Measurements from ENCODE around the gene PTGER4.
"Not testable (repeated sequence)": the region's sequence is repeated elsewhere in the genome, so short reads cannot be mapped to it uniquely, and the experiment has no call there.

The PTGER4 gene

DNA sequence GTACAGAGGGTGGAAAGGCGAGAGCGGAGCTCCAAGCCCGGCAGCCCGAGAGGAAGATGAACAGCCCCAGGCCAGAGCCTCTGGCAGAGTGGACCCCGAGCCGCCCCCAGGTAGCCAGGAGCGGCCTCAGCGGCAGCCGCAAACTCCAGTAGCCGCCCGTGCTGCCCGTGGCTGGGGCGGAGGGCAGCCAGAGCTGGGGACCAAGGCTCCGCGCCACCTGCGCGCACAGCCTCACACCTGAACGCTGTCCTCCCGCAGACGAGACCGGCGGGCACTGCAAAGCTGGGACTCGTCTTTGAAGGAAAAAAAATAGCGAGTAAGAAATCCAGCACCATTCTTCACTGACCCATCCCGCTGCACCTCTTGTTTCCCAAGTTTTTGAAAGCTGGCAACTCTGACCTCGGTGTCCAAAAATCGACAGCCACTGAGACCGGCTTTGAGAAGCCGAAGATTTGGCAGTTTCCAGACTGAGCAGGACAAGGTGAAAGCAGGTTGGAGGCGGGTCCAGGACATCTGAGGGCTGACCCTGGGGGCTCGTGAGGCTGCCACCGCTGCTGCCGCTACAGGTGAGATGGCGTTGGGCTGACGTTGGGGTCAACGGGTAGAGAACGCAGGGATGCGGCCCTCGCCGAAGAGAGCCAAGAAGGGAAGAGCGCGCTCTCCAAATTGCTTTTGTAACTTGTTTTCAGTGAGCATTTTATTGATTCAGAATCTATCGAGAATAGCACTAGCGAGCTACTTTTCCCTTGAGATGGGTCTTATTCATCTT, at the start of gene PTGER4:
Gene PTGER4 (plus strand): TSS at position 3 of the 769 bp plus-strand sequence. CDS start 1,079 bp downstream, outside the sequence.
- DNase-seq: no peak

DNA sequence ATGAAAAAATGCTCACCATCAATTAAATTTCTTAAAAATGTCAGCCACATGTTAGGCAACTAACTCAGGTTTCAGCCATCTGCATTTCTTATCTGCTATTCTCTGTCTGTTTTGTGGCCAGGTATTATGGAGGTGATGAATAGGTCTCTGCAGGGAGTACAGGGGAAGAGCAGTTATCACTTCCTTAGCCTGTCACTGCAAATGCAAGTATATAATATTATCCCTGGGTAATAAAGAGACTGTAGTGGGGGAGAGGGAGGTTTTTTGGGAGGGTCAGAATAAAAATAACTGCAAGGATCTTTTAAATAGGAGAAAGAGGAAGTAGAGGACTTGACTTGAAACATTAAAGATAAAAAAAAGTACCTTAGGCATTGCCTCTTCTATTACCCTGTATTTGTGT, 49.6 kb upstream of the PTGER4 start:
- DNase-seq: no peak

DNA sequence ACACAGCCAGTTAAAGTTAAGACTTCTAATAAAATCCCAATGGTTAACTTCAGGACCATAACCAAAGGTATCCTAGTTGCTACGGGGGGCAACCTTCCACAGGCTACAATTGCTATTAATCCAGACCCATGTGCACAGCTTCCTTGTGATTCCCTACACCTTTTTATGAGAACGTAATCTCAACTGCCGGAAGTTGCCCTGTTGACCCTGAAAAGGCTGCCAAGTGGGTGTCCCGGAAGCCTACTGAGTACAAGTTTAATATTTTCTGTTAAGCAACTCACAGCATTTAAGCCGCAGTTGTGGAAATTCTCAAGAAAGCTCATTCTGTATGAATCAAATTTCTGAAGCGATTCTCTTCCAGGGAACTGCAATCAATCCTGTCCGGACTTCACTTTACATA, 48.5 kb upstream of the PTGER4 start:
- no peak for DNase-seq

DNA sequence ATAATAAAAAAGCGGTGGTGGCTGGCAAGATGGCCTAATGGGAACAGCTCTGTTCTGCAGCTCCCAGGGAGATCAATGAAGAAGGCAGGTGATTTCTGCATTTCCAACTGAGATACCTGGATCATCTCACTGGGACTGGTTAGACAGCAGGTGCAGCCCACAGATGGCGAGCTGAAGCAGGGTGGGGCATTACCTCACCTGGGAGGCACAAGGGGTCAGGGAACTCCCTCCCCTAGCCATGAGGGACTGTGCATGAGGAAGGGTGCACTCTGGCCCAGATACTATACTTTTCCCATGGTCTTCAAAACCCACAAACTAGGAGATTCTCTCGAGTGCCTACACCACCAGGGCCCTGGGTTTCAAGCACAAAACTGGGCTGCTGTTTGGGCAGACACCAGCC, 45.6 kb upstream of the PTGER4 start:
- DNase-seq: no peak

DNA sequence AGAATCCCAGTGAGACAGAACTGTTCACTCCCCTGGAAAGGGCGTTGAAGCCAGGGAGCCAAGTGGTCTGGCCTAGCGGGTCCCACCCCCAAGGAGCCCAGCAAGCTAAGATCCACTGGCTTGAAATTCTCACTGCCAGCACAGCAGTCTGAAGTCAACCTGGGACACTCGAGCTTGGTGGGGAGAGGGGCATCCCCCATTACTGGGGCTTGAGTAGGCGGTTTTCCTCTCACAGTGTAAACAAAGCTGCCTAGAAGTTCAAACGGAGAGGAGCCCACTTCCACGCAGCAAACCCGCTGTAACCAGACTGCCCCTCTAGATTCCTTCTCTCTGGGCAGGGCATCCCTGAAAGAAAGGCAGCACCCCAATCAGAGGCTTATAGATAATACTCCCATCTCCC, 45.1 kb upstream of the PTGER4 start:
- no peak for DNase-seq

DNA sequence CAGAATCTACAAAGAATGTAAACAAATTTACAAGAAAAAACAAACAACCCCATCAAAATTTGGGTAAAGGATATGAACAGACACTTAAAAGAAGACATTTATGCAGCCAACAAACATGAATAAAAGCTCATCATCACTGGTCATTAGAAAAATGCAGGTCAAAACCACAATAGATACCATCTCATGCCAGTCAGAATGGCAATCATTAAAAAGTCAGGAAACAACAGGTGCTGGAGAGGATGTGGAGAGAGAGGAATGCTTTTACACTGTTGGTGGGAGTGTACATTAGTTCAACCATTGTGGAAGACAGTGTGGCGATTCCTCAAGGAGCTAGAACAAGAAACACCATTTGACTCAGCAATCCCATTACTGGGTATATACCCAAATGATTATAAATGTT, 40.2 kb upstream of the PTGER4 start:
- DNase-seq: not testable (repeated sequence)

DNA sequence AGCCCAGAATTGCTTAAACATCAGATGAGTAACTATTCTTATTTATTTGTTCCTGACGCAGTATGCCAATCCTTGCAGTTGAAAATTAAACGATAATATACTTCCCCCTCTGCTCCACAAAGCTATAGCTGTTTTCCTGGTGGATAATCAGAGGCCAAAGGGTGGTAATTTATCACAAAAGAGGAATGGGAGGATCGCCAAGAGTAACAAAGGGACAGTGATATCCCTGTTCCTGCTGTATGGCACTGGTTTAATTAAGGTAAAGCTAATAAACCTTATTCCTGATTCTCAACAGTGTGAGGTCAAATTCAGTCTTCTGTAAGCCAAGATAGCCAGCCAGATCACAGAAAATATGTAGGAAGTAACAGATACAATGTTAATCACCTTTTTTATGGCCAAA, 33.4 kb upstream of the PTGER4 start:
- DNase-seq: no peak

DNA sequence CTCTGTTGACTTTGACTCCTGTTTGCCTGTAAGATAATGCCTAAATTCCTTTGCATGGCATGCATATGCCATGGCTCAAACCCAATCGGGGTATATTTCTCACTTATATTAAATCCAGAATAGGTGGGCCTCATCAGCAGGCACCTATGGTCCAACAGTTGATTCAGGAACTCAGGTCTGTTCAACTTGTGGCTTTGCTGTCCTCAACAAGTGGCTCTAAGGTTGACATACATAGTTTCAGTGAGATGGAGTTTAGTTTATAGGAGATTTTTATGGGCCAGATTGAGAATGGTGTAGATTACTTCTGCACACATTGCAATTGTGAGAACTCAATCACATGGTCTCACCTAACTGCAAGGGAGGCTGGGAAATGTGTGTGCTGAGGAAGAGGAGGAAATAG, 31.6 kb upstream of the PTGER4 start:
- DNase-seq: no peak

DNA sequence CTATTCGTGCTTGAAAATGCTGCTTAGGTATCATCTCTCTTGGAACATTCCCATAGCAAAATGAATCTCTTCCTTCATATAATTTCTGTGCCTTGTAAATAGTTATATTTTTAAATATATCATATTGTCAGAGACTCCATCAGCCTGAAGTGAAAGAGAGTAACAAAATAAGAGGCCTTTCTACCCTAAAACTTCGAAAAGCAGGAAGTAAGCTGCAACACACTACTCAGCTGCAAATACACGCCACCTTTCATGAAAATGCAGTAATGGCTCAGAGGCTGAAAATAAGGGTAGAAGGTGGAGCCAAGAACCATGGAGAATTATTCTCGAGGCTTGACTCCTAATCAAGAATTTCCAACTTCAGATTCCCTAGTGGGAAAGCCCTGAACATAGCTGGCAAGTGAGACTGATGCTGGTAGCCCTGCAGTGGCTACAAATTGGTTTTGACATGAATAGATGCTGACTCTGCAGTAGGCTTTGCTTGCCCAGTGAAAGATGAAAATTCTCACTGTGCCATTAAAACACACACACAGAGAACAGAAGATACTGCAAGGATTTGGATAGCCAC, 30.2 kb upstream of the PTGER4 start:
- no peak for DNase-seq

DNA sequence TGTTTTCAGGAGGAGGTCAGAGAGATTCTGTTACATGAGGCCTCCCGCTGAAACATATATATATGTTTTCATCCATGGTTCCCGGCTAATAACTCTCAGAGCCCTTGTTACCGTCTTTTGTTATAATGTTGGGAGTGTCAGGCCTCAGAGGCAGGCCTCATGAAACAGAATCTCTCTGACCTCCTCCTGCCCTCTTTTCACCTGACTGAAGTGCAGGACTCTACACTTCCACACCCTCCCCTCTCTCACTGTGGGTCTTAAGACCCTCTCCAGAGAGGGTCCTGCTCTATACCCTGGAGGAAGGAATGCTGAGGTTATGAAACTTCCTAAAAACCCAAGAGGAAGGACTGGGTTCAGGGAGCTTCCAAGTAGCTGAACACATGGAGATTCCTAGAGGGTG, 28.5 kb upstream of the PTGER4 start:
- DNase-seq: no peak

DNA sequence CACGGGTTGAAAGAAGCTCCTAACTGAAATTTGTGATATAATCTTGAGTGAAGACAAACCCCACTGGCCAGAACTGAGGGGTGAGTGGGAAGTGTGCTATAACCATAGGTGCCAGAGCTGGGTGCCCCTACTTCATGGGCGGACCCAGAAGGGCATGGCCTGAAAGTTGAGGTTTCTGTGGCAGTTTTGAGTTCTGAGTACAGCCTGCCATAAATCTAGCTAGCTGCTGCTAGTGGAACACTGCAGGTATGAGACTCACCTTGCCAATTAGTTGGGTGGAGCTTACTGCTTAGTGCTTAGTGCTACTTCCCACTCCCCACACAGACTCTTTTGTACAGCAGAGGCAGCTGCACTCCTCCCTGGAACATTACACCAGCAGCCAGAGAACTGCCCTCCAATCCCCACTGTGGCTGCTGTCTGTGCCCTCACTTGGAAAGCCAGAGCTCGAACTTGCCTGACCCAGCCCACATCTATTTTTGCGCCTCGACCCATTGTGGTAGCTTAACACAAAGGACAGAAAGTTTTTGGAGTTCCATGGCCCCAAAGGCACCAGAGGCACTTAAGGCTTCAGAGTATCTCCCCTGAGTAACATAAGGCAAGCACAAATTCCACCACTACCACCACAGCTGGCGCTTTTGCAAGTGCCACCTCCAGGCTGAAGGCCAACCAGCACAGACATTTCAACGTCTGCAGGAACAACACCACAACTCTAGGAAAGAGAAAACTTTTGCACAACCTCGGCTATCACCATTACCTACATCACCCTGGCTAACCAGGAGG, 27.1 kb upstream of the PTGER4 start:
- DNase-seq: peak; percentile 18

DNA sequence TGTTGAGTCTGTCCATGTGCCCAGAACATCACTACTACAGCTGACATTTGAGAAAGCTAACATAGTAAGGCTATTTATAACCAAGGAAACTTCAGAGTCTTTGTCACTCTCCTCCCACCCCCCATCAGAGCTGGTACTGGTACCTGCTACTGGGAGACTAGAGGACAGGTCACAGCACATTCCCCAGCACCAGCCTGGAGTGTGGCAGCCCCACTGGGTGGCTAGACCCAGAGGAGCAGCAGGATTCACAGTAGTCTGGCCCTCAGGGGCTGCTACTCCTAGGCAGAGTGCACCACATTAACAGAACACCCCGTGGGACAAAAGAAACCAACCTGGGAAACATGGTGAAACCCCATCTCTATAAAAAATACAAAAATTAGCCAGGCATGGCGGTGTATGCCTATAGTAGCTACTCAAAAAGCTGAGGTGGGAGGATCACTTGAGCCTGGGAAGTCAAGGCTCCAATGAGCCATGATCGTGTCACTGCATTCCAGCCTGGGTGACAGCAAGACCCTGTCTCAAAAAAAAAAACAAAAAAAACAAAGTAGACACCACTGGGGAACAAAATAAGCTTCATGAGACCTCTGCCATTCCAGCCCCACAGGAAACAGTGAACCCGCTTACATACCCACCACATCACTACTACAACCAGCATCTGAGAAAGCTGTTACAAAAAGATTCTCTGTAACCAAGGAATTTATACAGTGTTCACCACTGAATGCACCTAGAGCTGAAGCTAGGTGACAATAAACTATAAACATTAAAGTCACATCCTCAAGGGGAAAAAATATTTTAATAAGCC, 26.3 kb upstream of the PTGER4 start:
- DNase-seq: no peak

DNA sequence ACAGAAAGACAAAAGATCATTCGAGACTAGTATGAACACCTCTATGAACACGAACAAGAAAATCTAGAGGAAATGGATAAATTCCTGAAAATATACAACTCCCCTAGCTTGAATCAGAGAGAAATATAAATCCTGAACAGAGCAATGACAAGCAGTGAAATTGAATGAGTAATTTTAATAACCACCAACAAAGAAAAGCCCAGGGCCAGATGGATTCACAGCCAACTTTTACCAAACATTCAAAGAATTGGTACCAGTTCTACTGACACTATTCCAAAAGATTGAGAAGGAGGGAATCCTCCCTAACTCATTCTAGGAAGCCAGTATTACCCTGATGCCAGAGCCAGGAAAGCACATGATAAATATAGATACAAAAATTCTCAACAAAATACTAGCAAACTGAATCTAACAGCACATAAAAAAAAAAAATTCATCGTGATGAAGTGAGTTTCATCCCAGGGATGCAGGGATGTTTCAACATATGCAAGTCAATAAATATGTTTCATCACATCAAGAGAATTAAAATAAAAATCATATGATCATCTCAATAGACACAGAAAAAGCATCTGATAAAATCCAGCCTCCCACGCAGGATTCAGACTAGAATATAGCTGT, 25.2 kb upstream of the PTGER4 start:
- no peak for DNase-seq

DNA sequence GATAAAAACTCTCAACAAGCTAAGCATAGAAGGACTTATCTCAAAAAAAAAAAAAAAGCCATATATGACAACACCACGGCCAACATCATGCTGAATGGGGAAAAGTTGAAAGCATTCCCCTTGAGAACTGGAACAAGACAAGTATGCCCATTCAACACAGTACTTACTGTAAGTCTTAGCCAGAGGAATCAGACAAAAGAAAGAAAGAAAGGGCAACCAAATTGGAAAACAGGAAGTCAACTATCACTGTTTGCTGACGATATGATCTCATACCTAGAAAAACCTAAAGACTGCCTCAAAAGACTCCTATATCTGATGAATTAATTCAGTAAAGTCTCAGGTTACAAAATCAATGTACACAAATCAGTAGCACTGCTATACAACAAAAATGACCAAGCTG, 24.6 kb upstream of the PTGER4 start:
- DNase-seq: no peak

DNA sequence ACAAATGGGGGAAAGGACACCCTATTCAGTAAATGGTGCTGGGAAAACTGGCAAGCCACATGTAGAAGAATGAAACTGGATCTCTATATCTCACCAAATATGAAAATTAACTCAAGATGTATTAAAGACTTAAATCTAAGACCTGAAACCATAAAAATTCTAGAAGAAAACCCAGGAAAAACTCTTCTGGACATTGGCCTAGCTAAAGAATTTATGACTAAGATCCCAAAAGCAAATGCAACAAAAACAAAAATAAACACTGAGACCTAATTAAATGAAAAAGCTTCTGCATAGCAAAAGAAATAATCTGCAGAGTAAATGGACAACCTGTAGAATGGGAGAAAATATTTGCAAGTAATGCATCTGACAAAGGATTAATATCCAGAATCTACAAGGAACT, 23.6 kb upstream of the PTGER4 start:
- DNase-seq: not testable (repeated sequence)

DNA sequence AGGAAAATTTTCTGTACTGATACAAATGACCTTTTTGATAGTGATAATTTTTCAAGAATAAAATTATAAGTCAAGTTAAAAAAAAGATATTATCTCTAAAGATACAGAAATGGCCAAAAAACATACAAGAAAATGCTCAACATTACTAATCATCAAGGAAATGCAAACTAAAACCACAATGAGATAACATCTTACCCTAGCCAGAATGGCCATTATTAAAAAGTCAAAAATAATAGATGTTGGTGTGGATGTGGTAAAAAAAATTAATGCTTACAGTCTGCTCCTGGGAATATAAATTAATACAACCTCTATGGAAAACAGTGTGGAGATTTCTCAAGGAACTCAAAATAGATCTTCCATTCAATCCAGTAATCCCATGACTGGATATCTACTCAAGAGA, 22.9 kb upstream of the PTGER4 start:
- DNase-seq: no peak

DNA sequence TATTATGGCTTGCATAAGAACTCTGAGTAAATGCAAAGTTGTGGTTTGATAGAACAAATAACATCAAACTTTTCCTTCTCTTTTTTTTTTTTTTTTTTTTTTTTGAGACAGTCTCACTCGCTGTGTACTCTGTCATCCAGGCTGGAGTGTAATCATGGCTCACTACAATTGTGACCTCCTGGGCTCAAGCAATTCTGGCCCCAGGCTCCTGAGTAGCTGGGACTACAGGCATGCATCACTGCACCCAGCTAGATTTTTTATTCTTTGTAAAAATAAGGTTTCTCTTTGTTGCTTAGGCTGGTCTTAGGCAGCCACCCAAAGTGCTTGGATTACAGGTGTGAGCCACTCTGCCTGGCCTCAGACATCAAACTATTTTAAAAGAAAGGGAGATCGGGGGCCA, 19.0 kb upstream of the PTGER4 start:
- no peak for DNase-seq

DNA sequence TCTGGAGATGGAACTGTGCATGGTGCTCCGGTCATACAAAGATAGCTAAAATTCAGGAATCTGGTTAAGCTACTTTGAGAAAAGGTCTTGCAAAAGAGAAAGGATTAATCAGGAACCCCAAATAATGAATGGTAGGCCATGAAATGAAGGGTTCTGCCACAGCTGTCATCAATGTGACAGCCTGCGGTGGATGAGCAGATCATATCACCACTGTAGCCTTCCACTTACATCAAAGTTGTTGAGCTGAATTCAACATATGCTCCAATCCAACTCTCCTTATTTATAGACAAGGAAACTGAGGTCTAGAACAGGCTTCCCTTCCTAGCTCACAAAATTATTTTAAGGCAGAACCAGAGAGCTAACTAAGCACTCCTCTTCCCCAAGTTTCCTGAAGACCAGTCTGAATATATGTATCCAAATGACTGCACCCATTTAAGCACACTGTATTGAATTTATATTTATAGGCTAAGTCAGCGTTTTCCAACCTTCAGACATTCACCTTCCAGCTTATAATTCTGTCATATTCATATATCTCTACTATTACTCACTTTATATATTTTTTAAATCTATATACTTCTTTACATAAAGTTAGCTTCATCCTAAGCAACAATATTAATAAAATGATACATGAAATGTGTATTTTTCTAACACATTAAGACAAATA, 13.9 kb upstream of the PTGER4 start:
- DNase-seq: no peak

DNA sequence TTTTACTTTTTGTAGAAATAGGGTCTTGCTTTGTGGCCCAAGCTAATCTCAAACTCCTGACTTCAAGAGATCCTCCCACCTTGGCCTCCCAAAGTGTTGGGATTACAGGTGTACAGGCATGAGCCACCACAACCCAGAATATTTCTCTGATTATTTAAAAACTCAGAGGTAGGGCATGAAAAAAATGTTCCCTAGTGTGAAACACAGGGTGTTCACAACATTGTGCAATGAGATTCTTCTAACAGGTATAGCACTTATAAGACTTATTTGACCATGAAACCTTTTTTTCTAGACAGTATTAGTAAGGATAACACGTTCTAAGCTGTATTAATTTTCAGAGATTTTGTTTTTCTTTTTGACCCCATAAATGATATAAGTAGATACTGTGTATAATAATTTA, 13.1 kb upstream of the PTGER4 start:
- no peak for DNase-seq

DNA sequence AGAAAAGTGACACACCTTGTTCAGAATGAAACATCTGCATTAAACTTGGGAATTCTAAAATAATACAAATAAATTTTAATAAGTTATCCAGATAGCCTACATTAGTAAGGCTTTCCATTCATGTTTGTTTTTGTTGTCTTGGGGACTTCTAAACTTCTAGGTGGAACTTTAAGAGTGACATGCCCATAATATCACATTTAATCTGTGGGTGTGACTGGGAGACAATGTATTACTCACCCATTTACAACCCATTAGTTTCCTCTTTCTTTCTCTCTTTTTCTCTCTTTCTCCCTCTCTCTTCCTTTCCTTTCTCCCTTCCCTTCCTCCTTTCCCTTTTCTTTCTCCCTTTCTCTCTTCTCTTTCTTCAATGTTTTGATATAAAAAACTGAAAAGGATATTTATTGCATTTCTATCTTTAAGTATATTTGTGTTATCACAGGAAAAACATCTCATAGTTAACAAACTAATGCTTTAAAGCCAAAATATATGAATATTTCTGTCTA, 12.5 kb upstream of the PTGER4 start:
- no peak for DNase-seq

DNA sequence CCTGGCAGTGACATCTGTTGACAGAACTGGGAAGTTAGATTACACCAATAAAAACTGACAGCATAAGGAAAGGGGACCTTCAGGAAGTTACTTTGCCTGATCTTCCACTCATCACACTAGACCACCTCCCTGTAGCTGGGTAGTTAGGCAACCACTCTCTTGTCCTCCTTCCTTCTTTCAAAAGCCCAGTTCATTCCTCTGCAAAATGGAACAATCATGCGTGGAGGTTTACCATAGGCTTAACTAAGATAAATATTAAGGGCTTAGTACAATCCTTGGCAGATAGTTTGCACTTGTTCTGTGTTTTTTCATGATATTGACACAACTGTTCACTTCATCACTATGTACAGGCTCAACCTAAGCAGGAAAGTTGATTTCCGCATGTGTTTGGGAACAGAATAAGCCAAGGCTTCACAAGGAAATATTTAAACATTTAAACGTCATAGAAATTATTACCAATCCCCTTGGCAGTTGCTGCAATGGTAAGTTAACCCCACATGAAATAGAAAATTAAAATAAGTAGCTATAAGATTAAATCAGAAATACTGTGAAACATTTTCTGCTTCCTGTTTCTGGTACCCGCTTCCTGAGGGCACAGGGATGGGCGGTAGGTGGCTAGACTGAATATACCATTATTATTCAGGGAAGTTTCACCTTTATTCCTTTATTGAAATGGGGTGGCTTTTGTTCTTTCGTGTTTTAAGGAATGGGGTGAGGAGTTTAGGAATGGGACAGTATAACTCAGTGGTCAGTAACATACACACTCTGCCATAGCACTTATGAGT, 9.9 kb upstream of the PTGER4 start:
- no peak for DNase-seq

Measured in activated effector memory CD4-positive, alpha-beta T cell treated with Interleukin-2 at 50 U/mL for 16 hours (primary cell).